Body of pancreas (tissue), 4 donors: ENCODE results near the gene TUBGCP6.

Experiments used
- CTCF ChIP-seq, 7 experiments: fragments of 450-650 bp in 4 of 7; fragments of 200-600 bp in 3 of 7; sonication (generic) in 3 of 7; IDR thresholded peaks; one replicate each; pipeline ENCODE4 v1.5.1; 2016 to 2019; ENCODE audit warnings: antibody characterized with exemption in 7 of 7
- POLR2A ChIP-seq, 3 donors: fragments of 450-650 bp; IDR thresholded peaks; one replicate each; pipeline ENCODE4 v1.6.1; 2016; ENCODE audit warnings: antibody characterized with exemption in 3 of 3, mild to moderate bottlenecking in 2 of 3

GRCh38 chr22:50207383-50208140 lies 37.3 kb downstream of the TUBGCP6 start:
- no peak for TF ChIP-seq CTCF (IDR thresholded peaks at IDR 0.05)
- TF ChIP-seq POLR2A (IDR thresholded peaks at IDR 0.05): no peak
